Fibroblast of lung (primary cell): ENCODE results near the gene SELENOH. TPM values are rescaled to one million over a fixed set of nuclear protein-coding genes. Genes with fewer than 3 reads are reported as not detected.
"Not testable (repeated sequence)": the region's sequence is repeated elsewhere in the genome, so short reads cannot be mapped to it uniquely, and the experiment has no call there.

Source experiments
- DNase-seq, 2 donors: peaks; one replicate each; pipeline versions ENCODE4 v3.0.0 to v3.0.0-alpha.2; 2010; ENCODE audit warnings: low read depth in 2 of 2
- H2AFZ ChIP-seq: 2 replicates; pipeline ENCODE4 v1.5.1; 2012; ENCODE audit warnings: low read length, control low read depth, inconsistent platforms
- H3K27ac ChIP-seq: 2 replicates; pipeline ENCODE4 v1.5.1; 2011; ENCODE audit warnings: low read length, control low read depth; ENCODE audit not compliant: insufficient read depth
- H3K27me3 ChIP-seq: 2 replicates; pipeline ENCODE4 v1.5.1; 2011; ENCODE audit warnings: mild to moderate bottlenecking, low read length; ENCODE audit not compliant: control insufficient read depth, insufficient read depth
- H3K36me3 ChIP-seq: 2 replicates; pipeline ENCODE4 v1.5.1; 2011; ENCODE audit warnings: low read length; ENCODE audit not compliant: control insufficient read depth, insufficient read depth
- H3K4me1 ChIP-seq: 2 replicates; pipeline ENCODE4 v1.5.1; 2011; ENCODE audit warnings: low read length; ENCODE audit not compliant: control insufficient read depth, insufficient read depth; ENCODE audit errors: extremely low read depth
- H3K4me2 ChIP-seq: 2 replicates; pipeline ENCODE4 v1.5.1; 2011; ENCODE audit warnings: low read length, control low read depth; ENCODE audit not compliant: insufficient read depth; ENCODE audit errors: extremely low read depth
- H3K4me3 ChIP-seq, 4 experiments: fragments of 200-600 bp in 1 of 4; sonication (generic) in 1 of 4; replicated peaks in 1 of 4; 2 replicates each; pipeline ENCODE4 v1.5.1; 2011 to 2016; ENCODE audit warnings: low read length in 4 of 4, low read depth in 3 of 4, mild to moderate bottlenecking in 3 of 4, control low read depth in 2 of 4, inconsistent platforms in 1 of 4, mixed read lengths in 1 of 4; ENCODE audit not compliant: insufficient read depth in 1 of 4; ENCODE audit errors: control extremely low read depth in 1 of 4
- H3K79me2 ChIP-seq: 2 replicates; pipeline ENCODE4 v1.5.1; 2012; ENCODE audit warnings: mild to moderate bottlenecking, low read length, inconsistent platforms; ENCODE audit not compliant: control insufficient read depth, insufficient read depth
- H3K9ac ChIP-seq: 2 replicates; pipeline ENCODE4 v1.5.1; 2011; ENCODE audit warnings: mild to moderate bottlenecking, low read length, control low read depth; ENCODE audit not compliant: insufficient read depth
- H3K9me3 ChIP-seq: 2 replicates; pipeline ENCODE4 v1.5.1; 2012; ENCODE audit warnings: low read depth, low read length; ENCODE audit not compliant: control insufficient read depth, insufficient read depth
- H4K20me1 ChIP-seq: 2 replicates; pipeline ENCODE4 v1.5.1; 2011; ENCODE audit warnings: low read length; ENCODE audit not compliant: control insufficient read depth, insufficient read depth; ENCODE audit errors: extremely low read depth
- EZH2 ChIP-seq: IDR thresholded peaks from 2 replicates; pipeline ENCODE4 v1.5.1; 2012; ENCODE audit warnings: low read length, control low read depth, mild to moderate bottlenecking; ENCODE audit errors: missing control alignments
- polyA plus RNA-seq, 2 donors: library from polyadenylated mRNA; depleted of rRNA in 1 of 2; stranded (reverse) in 1 of 2; unstranded in 1 of 2; fragments of >200 nt; gene quantifications; 2 replicates each; pipeline ENCODE4 v1.2.1, GENCODE V29; 2011 to 2012; ENCODE audit warnings: missing spikeins in 1 of 2
- total RNA-seq: library from RNA; depleted of rRNA; stranded (reverse); fragments of >200 nt; gene quantifications from 2 replicates; pipeline ENCODE4 v1.2.1, GENCODE V29; 2014
- TF ChIP-seq, protein P1 (sequence below), 2 donors: IDR thresholded peaks in 1 of 2; conservative IDR thresholded peaks in 1 of 2; 1 replicate in 1 of 2; 2 replicates in 1 of 2; pipeline ENCODE4 v1.5.1; 2011 to 2012; ENCODE audit warnings: low read length in 2 of 2, control low read depth in 1 of 2, inconsistent platforms in 1 of 2, low read depth in 1 of 2, mild to moderate bottlenecking in 1 of 2

The SELENOH gene
- total and polyA plus RNA-seq, 2 donors (not counting 1 experiment from before 2014, with no cell fraction given) = 73.3 to 99.1 TPM

DNA sequence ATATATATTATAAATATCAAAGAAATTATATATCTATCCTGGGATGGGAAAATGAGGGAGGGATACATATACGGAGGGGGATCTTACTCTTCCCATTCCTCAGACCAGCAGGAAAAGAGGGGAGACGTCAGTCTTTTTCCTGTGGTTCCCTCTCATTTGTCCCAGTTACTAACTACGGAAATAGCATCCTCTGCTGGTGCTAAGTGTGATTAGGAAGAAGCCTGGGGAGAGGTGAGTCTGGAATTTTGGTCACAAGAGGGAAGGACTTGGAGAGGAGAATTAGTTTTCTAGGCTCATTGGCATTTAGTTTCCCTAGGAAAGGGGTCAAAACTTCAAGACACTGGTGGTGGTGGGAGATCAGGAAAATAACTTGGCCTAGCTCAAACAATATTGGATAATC, 40.9 kb upstream of the SELENOH start:
- Histone ChIP-seq H3K9me3 (no peaks in the 10 kb centered on the region), H3K4me1 (no peaks in the 10 kb centered on the region), H3K4me2 (no peak overlapping the region), H3K4me3 (no peak overlapping the region), H3K9ac (no peak overlapping the region), H4K20me1 (no peaks in the 10 kb centered on the region), H2AFZ (no peak overlapping the region), H3K27me3 (no peaks in the 10 kb centered on the region), H3K36me3 (peaks cover 19% of the 10 kb centered on the region), H3K27ac (no peak overlapping the region), H3K79me2 (no peaks in the 10 kb centered on the region)
- no peak for DNase-seq
- TF ChIP-seq EZH2 = no peak
- TF ChIP-seq, protein P1, sequence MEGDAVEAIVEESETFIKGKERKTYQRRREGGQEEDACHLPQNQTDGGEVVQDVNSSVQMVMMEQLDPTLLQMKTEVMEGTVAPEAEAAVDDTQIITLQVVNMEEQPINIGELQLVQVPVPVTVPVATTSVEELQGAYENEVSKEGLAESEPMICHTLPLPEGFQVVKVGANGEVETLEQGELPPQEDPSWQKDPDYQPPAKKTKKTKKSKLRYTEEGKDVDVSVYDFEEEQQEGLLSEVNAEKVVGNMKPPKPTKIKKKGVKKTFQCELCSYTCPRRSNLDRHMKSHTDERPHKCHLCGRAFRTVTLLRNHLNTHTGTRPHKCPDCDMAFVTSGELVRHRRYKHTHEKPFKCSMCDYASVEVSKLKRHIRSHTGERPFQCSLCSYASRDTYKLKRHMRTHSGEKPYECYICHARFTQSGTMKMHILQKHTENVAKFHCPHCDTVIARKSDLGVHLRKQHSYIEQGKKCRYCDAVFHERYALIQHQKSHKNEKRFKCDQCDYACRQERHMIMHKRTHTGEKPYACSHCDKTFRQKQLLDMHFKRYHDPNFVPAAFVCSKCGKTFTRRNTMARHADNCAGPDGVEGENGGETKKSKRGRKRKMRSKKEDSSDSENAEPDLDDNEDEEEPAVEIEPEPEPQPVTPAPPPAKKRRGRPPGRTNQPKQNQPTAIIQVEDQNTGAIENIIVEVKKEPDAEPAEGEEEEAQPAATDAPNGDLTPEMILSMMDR (conservative IDR thresholded peaks at IDR 0.05 in 1 of 2, IDR thresholded peaks at IDR 0.05 in 1 of 2; ENCODE audit: low read depth in 1 of 2, low read length in 2 of 2) = peak in 1 of 2 donors; percentile 26

DNA sequence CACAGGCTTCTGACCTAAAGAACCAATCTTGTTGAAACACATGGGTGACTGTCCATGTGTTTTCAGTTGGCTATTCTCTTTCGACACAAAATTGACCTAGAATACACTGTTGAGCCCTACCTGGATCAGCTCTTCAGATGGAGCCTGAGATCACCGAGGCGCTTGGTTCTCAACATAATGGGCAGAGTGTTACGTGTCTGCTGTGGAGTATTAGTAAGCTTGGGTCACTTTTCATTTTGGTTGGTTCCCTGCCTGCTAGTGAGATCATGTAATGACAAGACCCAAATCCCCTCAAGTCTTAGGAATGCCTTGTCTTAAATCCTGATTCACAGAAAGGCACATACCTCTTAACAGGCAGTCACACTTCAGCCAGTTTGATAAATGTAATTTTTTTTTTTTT, 38.0 kb upstream of the SELENOH start:
- Histone ChIP-seq H3K27me3 (no peaks in the 10 kb centered on the region), H3K9ac (no peak overlapping the region), H3K36me3 (peaks cover 14% of the 10 kb centered on the region), H4K20me1 (no peaks in the 10 kb centered on the region), H3K4me1 (no peaks in the 10 kb centered on the region), H3K9me3 (no peaks in the 10 kb centered on the region), H3K4me2 (no peak overlapping the region), H3K27ac (no peak overlapping the region), H3K79me2 (peaks cover 6% of the 10 kb centered on the region), H3K4me3 (no peak overlapping the region), H2AFZ (no peak overlapping the region)
- TF ChIP-seq, protein P1 (conservative IDR thresholded peaks at IDR 0.05 in 1 of 2, IDR thresholded peaks at IDR 0.05 in 1 of 2; ENCODE audit: low read depth in 1 of 2, low read length in 2 of 2) = no peak
- no peak for TF ChIP-seq EZH2
- DNase-seq = peak in 1 of 2 donors; percentile 53

DNA sequence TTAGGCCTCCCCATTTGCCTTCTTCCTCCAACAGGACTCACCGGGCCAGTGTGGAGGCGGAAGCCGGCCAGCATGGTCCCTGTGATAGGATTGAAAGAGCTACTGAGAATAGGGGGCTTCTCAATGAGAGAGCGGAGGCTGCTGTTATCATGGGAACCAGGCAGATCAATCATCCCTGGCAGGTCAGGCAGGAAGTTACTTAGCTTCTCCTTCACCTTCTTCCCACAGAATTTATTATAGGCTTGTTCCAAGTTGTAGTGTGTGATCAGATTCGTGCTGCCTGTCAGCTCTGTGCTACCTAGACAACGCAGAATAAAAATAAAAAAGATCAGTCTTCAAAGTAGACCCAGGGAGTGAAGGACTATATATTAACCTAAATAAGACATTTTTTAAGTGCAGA, 36.4 kb upstream of the SELENOH start:
- no peak for DNase-seq
- H4K20me1 ChIP-seq = no peaks in the 10 kb centered on the region
- H3K4me3 ChIP-seq = no peak overlapping the region
- H3K4me2 ChIP-seq = no peak overlapping the region
- H3K79me2 ChIP-seq = peaks cover 9% of the 10 kb centered on the region
- H2AFZ ChIP-seq = no peak overlapping the region
- no peak overlapping the region for H3K9ac ChIP-seq
- H3K27ac ChIP-seq = no peak overlapping the region
- no peaks in the 10 kb centered on the region for H3K9me3 ChIP-seq
- no peaks in the 10 kb centered on the region for H3K27me3 ChIP-seq
- H3K4me1 ChIP-seq = no peaks in the 10 kb centered on the region
- H3K36me3 ChIP-seq = peaks cover 9% of the 10 kb centered on the region
- TF ChIP-seq, protein P1 (conservative IDR thresholded peaks at IDR 0.05 in 1 of 2, IDR thresholded peaks at IDR 0.05 in 1 of 2; ENCODE audit: low read depth in 1 of 2, low read length in 2 of 2) = no peak
- no peak for TF ChIP-seq EZH2

DNA sequence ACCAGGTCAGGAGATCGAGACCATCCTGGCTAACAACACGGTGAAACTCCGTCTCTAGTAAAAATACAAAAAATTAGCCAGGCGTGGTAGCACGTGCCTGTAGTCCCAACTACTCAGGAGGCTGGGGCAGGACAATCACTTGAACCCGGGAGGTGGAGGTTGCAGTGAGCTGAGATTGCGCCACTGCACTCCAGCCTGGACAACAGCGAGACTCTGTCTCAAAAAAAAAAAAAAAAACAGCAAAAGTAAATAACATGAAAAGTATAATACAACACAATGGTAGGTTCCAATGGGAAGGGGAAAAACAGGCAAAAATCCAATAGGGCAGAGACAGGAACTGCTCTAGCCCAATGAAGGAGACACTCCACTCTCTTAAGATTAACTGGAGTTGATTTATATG, 35.9 kb upstream of the SELENOH start:
- not testable (repeated sequence) for H3K9ac ChIP-seq, H3K9me3 ChIP-seq, H4K20me1 ChIP-seq

More for the DNA sequence above, 35.9 kb upstream of the SELENOH start:
- not testable (repeated sequence) for H3K27me3 ChIP-seq, H3K27ac ChIP-seq, H3K36me3 ChIP-seq, DNase-seq, H2AFZ ChIP-seq, H3K4me3 ChIP-seq, H3K4me1 ChIP-seq, H3K4me2 ChIP-seq
- peaks cover 13% of the 10 kb centered on the region for H3K79me2 ChIP-seq
